GM10266 (cell line): Measurements from ENCODE around the gene CYB561A3.

Experiments
- DNase-seq: peaks from one replicate; pipeline ENCODE4 v3.0.0; 2012; ENCODE audit errors: extremely low spot score
- TF ChIP-seq, protein P1 (sequence below): IDR thresholded peaks from 2 replicates; pipeline ENCODE4 v1.5.1; 2012; ENCODE audit warnings: mild to moderate bottlenecking, low read depth; ENCODE audit not compliant: control insufficient read depth, insufficient read depth; ENCODE audit errors: missing control alignments

The CYB561A3 gene, protein sequence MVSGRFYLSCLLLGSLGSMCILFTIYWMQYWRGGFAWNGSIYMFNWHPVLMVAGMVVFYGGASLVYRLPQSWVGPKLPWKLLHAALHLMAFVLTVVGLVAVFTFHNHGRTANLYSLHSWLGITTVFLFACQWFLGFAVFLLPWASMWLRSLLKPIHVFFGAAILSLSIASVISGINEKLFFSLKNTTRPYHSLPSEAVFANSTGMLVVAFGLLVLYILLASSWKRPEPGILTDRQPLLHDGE

DNA sequence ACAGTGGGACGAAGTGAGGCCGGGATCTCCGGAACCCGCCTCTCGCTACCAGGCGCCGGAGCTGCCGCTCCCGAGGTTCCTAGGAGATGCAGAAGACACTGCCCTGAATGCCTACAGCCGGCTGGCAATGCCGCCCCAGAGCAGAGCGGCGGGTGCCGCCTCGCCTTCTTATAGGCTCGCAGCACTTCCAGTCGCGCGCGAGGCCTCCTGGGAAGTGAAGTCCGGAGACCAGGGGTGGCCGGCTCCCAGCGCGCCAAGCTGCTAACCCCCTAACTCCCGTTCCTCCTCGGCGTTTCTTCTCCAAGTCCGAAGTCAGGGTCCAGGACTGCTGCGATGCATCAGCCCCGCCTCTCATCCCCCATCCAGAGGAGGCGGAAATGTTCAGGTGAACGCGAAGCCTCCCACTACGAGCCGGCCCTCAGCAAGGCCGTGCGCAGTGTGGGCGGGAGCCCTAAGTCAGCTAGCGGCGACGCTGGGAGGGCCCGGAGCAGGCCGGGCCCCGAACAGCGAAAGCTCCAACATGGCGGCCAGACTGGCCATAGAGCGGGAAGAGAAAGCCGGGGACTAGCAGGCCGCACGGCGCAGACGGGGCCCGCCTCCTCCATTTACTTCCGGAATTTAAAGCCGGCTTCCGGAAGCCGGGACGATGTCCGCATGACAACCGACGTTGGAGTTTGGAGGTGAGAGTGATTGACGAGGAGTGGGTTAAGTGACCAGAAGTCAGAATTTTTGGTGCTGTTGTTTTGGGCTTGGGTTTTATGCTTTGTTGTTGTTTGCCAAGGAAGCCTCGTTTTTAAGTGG lies at the start of gene CYB561A3, which contains the start of gene TMEM138:
Gene CYB561A3, minus strand, starts transcription at position 142 of the 801 bp plus-strand sequence. CDS start 5,169 bp downstream, outside the sequence.
Gene TMEM138, plus strand, starts transcription at position 634 of the 801 bp plus-strand sequence. CDS start 2,017 bp downstream, outside the sequence.
- peak; percentile 85 for DNase-seq
- TF ChIP-seq, protein P1, sequence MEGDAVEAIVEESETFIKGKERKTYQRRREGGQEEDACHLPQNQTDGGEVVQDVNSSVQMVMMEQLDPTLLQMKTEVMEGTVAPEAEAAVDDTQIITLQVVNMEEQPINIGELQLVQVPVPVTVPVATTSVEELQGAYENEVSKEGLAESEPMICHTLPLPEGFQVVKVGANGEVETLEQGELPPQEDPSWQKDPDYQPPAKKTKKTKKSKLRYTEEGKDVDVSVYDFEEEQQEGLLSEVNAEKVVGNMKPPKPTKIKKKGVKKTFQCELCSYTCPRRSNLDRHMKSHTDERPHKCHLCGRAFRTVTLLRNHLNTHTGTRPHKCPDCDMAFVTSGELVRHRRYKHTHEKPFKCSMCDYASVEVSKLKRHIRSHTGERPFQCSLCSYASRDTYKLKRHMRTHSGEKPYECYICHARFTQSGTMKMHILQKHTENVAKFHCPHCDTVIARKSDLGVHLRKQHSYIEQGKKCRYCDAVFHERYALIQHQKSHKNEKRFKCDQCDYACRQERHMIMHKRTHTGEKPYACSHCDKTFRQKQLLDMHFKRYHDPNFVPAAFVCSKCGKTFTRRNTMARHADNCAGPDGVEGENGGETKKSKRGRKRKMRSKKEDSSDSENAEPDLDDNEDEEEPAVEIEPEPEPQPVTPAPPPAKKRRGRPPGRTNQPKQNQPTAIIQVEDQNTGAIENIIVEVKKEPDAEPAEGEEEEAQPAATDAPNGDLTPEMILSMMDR: no peak

DNA sequence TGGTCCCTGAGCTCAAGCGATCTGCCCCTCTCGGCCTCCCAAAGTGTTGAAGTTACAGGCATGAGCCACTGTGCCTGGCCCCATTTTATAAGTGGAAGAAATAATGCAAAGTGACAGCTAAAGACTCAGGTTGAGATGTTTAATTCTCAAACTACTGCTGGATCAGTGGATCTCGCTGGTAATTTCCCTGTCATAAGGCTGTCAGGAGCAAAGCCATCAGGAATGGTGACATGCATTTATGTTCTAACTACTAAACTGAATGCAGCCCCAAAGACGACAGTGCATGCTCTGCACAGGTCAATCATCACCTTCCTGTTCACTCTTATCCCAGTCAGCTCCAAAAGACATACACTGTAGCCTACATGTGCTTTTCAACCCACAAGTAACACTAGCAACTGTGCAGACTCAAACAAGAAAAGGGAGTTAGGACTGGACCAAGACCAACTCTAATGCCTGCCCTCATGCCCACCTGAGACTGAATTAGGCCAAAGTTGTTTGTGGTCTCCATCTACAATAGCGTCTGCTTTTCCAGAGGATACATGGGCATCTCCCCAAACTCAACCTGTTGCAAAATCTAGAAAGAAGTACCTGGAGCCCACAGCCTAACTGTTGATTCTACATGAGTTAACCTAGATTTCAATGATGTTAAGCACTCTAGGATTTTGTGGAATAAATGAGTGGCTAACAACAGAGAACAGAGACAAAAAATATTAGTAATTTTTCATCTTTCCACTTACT lies 45.5 kb upstream of the CYB561A3 start:
- TF ChIP-seq, protein P1: no peak
- no peak for DNase-seq

DNA sequence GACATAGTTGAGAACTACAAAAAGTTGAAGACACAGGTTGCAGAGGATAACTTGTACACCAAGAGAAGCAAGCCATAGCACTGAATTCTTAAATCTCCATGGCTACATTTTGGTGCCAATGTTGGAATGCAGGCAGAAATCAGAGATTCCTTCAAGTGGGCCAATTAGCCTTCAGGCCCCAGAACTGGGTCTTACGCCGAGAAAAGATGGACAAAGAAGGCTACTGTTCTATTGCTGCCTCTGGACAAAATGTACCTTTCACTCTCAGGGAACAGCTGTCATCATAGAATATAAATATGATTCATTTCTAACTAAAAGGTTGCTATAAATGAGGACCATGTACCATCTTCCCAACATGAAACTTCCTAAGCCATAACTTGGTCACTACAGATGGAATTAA lies 44.4 kb upstream of the CYB561A3 start:
- TF ChIP-seq, protein P1: no peak
- DNase-seq: no peak

DNA sequence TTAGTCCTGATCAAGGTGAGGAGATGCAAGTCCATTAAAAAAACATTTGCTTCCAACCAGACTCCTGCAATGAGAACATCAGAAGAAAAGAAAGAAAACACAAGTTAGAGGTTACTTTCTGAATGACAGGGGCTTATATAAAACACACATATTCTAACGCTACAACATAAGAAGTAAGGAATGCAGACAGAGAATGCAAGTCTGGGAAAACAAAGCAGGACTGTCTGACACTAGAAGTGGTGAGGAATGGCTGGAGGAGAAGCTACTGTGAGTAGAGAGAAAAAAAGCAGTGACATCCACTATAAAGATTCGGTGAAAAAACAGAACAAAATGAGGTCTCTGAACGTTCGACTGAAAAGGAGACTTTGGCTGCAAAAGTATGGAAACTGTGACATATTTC lies 43.0 kb upstream of the CYB561A3 start:
- TF ChIP-seq, protein P1: no peak
- DNase-seq: no peak

DNA sequence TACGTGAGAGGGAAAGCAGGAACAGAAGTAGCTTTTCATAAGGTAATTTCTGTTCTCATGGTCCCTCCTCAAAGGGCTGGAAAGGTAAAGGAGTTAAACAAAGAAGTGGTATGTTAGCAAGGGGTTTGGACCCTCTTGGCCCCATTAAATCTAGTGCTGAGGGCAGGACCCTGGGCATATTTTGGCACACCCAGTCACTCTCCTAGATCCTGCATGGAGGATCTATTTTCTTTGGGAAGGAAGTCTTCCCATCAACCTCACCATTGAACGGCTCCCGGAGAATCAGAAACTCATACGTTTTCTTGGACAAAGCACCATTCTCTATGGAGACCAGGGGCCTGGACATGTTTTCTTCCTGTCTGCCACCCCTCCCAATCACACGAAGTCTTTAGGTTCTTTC lies 42.4 kb upstream of the CYB561A3 start:
- TF ChIP-seq, protein P1: no peak
- no peak for DNase-seq

DNA sequence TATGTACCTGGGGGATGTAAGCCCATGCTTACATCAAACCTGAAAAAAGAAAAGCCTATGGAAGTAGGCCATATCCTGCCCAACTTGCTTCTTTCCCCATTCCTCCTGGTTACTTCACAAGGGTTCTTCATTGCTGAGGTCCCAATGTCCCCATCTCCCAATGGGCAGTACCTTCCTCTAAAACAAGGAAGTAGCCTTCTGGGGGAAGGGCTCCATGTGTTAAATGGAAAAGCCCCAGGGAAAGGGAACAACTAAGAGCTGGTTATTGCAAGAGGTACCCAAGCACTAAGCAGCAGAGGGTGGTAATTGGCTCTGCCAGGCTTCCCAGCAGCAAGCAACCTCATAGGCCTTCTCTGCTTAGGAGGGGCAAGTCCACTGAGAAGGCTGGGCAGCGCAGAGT lies 42.0 kb upstream of the CYB561A3 start:
- TF ChIP-seq, protein P1: no peak
- DNase-seq: no peak
